GM20000 (cell line): ENCODE results near the gene KLHL29.

Experiments
- DNase-seq: peaks from one replicate; pipeline ENCODE4 v3.0.0; 2012; ENCODE audit warnings: low spot score
- CTCF ChIP-seq: IDR thresholded peaks from 2 replicates; pipeline ENCODE4 v1.5.1; 2012; ENCODE audit warnings: mild to moderate bottlenecking, control low read depth; ENCODE audit errors: extremely low read depth, missing control alignments

Gene KLHL29

GRCh38 chr2:23693606-23693951 lies 308.6 kb downstream of the KLHL29 start:
- no peak for TF ChIP-seq CTCF
- DNase-seq: no peak

- TF ChIP-seq CTCF: no peak
These were observed 309.4 kb downstream of the KLHL29 start for GRCh38 chr2:23694058-23695045.

GRCh38 chr2:23695214-23695889 lies 310.4 kb downstream of the KLHL29 start:
- no peak for DNase-seq
- TF ChIP-seq CTCF: no peak

More at GRCh38 chr2:23694058-23695045, 309.4 kb downstream of the KLHL29 start:
- DNase-seq: no peak

- DNase-seq: no peak
- no peak for TF ChIP-seq CTCF
These were observed 311.1 kb downstream of the KLHL29 start for GRCh38 chr2:23695890-23696751.

GRCh38 chr2:23696752-23697045 lies 311.7 kb downstream of the KLHL29 start:
- TF ChIP-seq CTCF: no peak
- DNase-seq: no peak

GRCh38 chr2:23697256-23698075 lies 312.5 kb downstream of the KLHL29 start:
- no peak for DNase-seq
- TF ChIP-seq CTCF: no peak
